GM18498 (cell line): ENCODE data around the gene BMPR2.
A peak's percentile ranks its signal among the peaks of the same experiment; 100 is the strongest.

Experiments used
- ATAC-seq: cut with Tn5 transposase; IDR thresholded peaks from one replicate; pipeline ENCODE4 v1.9.1; 2021; ENCODE audit warnings: mild to moderate bottlenecking, moderate library complexity; ENCODE audit not compliant: unreplicated experiment

The BMPR2 gene

GRCh38 chr2:202588647-202589581, 212.8 kb downstream of the BMPR2 start:
- ATAC-seq, result peak; percentile 82

GRCh38 chr2:202589582-202589949, 213.4 kb downstream of the BMPR2 start:
- no peak for ATAC-seq

- ATAC-seq, result no peak
Measured at GRCh38 chr2:202592566-202592965, 216.4 kb downstream of the BMPR2 start.

- ATAC-seq, result no peak
Measured at GRCh38 chr2:202599105-202599504, 223.0 kb downstream of the BMPR2 start.

- ATAC-seq, result no peak
Measured at GRCh38 chr2:202599911-202600310, 223.8 kb downstream of the BMPR2 start.

DNA sequence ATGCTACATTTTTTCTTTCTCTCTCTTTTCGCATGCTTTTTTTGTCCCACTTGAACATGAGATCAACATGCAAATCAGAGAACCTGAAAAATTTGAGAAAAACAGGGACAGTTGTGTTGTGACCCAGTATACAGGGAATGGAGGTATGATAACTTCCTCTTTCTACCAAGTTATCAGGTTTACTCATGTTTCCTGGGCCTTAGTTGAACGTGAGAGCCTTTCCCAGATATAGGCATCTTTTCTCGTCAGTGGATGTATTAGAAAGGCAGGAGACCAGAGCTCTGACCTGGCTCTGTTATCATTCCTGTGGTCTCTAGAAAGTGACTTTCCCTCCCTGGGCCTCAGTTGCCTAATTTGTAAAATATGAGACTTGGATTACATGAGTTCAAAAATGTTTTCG, 228.6 kb downstream of the BMPR2 start:
- no peak for ATAC-seq

DNA sequence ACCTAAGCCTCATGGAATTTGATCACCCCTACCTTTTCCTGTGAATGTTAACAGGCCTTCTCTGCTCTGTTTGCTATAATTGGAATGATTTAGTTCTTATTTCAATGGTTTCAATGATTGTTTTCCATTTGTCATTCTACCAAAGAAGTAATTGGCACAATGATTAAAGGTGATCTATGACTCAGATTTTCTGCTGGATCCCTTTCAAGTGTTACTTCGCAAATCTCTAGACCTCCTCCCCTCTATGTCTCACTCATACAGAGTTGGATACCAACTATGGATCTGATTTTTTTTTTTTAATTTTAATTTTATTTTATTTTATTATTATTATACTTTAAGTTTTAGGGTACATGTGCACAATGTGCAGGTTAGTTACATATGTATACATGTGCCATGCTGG, 229.0 kb downstream of the BMPR2 start:
- no peak for ATAC-seq

DNA sequence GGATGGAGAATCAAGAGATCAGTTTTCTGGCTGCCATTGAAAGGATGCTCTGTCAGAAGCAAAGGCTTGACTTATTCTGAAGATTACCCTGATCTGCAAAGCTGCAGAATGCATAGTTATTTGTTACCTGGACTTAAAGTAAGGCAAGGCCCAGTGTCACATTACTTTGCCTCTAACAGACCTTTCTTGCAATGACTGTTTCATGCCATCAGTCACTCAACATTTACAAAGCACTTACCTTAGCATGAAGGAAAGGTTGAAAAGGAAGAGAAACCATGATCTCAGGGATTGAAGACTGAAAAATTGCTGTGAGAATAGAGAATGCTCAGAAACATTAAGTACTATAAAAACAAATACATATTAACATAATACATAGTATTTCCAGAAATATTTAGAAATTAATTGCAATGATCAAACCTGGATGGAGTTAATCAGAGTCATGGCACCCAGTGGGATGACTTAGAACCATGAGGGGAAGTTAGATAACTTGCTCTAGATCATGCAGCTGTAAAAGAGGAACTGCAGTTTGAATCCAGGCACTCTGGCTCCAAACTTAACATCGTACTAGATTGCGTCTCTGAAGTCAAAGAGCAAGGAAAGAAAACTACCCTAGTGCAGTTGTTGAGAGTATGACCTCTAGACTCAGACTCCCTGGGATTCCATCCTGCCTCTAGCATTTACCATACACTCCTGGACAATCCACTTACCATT, 232.2 kb downstream of the BMPR2 start:
- ATAC-seq, result peak; percentile 35

DNA sequence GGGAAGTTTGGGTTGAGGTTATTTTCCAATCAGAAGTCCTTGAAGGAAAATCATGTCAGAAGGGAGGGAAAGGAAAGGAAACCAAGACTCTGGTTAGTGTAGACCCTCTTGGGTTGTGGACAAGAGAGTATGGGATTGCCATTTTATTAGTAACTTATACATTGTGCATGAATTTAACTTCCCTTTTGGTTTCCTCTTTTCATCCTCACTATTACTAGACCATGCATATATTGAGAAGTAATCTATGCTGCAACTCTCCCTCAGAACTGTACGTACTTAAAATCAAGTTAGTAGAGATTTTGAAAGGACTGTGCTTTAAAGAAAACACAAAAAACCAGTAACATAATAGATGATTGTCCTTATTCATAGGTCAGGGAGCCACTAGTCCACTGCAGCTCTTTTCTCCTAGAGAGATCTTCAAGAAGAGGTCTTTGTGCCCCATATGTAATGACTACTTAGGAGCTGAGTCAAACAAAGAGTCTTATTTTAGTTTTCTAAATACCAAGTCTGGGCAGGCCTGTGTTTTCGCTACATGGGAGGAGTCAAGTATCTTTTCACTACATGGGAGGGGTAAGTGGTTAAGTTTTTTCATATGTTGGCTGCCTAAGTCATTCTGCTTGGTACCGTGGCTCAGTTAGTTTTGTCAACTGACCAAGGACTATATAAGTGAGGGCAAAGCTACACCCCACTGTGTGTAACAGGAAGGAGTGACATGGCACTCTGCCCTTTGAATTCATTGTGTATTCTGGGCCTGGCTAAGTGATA, 233.4 kb downstream of the BMPR2 start:
- peak; percentile 92 for ATAC-seq

DNA sequence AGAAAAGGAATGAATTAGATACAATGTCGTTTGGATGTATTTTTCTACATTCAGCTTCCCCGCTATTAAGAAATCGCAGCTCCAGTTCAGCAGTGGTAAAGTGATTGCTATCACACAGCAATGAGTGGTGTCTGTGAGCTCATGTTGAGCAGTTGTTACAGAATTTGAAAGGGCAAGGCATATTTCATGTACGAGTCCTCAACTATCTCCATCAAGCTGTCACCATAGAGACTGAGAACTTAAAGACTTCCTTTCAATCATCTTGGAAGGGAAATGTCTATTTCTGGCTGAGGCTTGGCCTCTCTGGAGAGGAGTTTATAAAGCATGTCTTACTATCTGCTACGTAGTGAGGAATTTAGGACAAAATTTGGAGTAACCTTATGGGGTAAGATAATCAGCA, 234.3 kb downstream of the BMPR2 start:
- ATAC-seq, result no peak

GRCh38 chr2:202612145-202612544, 236.0 kb downstream of the BMPR2 start:
- ATAC-seq, result no peak

GRCh38 chr2:202613479-202613878, 237.4 kb downstream of the BMPR2 start:
- no peak for ATAC-seq
